ENCODE data around the gene EHF.

The EHF gene

DNA sequence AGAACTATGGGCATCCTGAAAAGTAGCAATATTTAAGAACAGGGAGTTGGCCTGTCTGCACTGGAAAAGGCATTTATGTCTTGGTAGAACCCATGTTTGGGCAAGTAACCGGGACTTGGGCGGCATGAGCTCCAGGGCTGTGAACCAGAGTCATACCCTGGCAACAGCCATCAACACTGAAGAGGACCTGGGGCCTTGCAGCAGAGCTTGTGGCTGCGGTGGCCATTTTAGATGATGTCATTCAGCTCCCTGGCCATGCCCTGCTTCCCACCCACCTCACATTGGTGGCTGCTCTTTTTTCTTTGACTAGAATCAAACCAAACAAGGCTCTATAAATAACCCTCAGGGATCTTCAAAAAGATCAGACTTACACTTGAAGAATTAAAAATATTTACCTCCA, 26.6 kb downstream of the EHF start:
- no peak for DNase-seq

DNA sequence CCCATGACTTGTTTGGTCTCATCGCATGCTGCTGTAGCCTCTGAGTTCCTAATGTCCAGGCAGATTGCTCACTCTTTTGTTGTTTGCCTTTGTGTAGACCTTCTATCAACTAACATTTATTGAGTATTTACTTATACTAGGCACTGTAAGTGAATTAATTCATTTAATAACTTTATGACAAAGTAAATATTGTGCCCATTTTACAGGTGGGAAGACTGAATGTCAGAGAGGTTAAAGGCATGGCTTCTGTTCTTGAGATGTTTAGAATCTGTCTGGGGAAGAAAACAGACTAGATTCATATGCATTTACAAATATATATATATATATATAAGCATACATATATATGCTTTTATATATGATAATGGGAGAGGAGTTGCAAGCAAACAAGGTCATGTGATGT, 27.1 kb downstream of the EHF start:
- DNase-seq, result no peak

DNA sequence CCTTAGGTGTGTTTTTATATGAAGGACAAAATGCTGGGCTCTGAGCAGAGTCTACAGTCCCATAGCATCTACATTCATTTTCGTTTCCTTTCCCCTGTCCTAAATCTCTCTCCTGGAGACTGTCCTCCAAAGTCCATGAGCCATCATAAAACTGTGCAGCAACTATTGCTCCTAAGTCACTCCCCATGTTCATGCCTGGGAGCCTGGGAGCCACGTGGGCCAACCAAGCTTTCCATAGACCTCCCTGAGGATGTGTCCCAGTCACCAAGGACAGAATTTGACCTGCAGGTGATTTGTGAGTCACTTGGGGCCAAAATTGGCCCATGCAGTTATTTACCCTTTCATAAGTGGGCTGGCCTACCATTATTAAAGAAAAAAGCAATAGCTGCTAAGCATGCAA, 28.7 kb downstream of the EHF start:
- DNase-seq, result no peak

DNA sequence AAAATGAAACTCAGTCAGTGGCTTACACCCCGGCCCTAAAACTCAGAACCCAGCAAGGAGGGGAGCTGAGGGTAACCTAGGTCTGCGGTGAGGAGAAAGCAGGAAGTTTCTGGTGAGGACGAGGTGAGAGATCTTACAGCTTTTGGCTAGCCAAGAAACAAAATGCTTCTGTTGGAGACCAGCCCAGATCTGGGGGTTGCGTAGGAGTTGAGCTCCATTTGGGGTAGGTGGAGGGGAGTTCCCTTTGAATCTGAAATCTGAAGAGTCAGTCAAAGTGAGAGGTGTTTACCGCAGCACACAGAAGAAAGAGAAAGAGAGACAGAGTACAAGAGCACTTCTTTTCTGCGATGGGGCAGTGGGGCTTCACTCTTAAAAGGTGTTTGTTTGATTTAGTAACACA, 29.6 kb downstream of the EHF start:
- DNase-seq, result peak; percentile 59

DNA sequence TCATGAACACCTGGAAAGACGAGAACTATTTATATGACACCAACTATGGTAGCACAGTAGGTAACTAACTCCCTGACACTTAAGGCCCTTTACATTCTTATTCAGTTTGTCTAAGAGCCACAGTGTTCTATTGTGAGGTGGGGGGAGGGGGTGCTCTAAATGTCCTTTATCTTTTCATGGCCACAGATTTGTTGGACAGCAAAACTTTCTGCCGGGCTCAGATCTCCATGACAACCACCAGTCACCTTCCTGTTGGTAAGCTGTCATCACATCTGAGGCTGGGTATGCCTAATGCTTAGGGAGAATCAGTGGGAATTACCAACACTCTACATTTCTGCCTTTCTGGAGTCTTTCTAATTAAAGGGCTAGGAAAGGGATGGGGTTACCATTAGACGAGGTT, 30.7 kb downstream of the EHF start:
- no peak for DNase-seq

- no peak for DNase-seq
Measured at GRCh38 chr11:34652191-34652973, 31.5 kb downstream of the EHF start.

DNA sequence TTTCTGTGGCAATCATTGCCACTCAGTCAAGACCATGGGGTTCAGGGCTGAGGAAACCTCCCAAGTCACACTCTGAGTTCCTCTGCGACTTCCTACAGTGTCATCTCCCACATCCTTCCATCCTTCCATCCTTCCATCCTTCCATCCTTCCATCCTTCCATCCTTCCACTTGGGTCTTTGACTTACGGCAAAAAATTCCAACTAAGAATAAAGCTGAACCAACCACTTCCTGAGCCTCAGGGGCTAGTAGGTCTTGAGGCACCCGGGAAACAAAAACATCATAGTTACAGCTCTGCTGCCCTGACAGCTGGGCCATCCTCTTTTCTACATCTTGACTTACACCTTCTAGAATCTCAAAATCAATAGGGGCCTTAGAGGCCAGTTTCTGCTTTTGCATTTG, 32.1 kb downstream of the EHF start:
- DNase-seq, result no peak

GRCh38 chr11:34653851-34654482, 33.1 kb downstream of the EHF start:
- no peak for DNase-seq

GRCh38 chr11:34654483-34655334, 33.8 kb downstream of the EHF start:
- DNase-seq, result no peak

DNA sequence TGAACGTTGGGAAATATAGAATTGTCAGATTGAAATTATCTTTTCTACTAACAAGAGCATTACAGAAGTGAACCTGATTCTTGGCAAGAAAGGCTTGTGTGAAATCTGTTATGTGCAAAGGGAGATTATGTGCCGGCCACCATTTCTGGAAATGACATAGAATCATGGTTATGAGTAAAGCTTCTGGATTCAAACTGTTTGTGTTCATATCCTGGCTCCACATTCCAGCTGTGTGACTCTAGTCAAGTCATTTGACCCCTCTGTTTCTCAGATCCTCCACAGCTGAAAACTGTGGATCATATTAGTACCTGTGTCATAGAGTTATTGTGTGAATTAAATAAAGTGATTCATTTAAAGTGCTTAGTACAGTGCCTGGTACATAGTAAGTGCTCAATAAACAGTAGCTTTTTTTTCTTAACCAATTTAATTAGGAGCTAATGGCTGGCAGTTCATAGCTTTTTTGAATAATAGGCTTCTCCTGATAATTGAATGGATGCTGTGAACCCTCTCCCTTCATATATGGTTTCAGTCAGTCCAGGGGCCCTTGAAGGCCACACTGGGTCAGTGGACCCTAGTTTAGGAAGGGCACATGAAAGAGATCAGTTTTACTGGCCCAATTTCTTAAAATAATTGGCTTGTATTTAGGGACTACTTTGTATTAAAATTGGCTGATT, 34.6 kb downstream of the EHF start:
- DNase-seq, result no peak

DNA sequence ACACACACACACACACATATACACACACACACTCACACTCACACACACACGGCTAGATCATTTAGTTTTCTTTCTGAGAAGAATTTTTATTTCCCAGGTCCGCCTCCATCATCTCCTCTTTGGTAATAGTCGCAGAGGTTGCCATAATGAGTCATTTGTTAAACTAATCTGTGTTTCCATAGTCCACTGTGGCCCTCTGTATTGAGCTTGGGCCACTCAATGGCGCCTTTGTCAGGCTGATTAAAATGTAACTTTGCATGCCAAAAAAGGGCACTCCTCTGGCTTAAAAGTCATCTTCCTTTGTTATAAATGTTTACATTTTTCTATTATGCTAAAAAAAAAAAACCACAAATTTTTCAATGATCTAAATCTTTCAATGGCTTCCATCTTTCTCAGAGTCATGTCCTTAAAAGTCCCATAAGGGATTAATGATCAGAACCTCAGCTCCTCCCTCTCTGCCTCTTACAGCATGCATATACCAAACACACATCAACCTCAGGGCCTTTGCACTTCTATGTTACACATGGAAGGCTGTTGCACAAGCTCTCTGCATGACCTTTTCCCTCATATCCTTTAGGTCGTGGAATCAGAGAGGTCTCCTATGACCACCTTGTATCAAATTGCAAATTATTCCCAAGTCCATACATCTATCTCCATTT, 35.3 kb downstream of the EHF start:
- DNase-seq, result no peak

GRCh38 chr11:34658071-34659015, 37.5 kb downstream of the EHF start:
- DNase-seq, result no peak

DNA sequence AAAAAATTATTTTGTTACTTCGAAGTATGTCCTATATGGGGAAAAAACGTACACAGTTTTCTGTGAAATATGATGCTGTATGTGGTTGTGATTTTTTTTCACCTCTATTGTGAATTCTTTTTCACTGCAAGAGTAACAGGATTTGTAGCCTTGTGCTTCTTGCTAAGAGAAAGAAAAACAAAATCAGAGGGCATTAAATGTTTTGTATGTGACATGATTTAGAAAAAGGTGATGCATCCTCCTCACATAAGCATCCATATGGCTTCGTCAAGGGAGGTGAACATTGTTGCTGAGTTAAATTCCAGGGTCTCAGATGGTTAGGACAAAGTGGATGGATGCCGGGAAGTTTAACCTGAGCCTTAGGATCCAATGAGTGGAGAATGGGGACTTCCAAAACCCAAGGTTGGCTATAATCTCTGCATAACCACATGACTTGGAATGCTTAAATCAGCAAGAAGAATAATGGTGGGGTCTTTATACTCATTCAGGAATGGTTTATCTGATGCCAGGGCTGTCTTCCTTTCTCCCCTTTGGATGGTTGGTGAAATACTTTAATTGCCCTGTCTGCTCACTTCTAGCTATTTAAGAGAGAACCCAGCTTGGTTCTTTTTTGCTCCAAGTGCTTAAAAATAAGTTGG, 38.3 kb downstream of the EHF start:
- DNase-seq, result no peak

DNA sequence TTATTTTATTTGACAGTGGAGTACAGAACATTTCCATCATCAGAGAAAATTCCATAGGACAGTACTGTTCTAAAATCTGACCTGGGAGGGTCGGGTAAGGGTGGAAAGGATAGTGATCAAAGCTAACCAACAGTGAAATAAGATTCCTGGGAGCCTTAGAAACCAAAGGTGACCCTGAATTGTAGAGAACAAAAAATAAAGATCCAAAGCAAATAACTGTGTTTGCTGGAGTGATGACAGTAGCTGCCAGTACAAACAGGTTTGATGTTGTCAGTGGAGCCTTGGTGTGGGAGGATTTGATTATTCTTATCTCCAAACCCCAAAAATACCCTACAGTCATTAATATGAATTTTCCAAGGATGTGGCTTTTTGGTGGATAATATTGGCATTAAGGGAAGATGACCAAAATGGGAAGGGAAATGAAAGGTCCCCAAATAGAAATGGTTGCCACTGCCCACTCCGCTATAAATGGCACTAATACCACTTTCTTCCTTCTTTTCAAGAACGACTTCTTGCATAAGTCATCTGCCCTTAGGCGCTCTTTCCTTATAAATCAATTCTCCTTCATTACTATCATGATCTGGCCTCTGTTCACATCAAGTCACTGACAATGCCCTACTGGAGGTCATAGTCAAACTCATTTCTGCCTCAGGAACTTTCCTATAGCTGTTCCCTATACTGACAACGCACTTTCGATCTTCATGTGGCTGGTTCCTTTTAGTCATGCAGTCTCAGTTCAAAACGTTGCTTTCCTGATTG, 44.4 kb downstream of the EHF start:
- no peak for DNase-seq

DNA sequence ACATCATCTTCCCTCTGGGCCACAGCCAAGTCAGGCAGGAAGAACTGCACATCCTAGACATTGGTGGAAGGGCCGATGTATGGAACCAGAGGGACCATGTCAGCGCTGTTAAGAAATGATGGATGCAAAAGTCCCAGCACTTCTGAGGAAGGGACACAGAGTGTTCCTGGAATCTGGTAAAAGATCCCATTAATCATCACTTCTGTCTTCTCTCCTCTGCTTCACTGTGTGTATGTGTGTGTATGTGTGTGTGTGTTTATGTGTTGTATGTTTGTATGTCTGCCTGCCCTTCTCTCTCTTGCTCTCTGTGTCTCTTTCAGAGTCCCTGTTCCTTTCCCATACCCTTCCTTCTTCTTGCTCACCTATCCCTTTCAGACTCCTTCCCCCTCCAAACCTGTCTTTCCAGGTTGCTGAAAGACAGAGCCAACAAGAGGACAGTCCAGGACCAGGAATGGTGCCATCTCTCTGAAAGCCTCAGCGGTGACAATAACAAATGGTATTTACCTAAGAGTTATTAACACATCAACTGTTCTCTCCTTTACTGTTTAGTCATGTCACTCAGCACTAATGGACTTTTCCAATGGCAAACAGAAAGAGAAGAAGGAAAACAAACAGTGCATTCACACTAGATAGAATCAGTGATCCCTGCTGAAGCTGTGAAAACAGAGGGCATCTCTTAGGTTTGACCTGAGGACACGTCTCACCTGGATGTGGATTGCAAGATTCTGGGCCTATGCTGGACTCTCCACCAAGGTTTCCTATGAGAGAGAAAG, 47.1 kb downstream of the EHF start:
- DNase-seq, result no peak

- DNase-seq, result no peak
Measured at GRCh38 chr11:34668583-34669053, 47.7 kb downstream of the EHF start.

DNA sequence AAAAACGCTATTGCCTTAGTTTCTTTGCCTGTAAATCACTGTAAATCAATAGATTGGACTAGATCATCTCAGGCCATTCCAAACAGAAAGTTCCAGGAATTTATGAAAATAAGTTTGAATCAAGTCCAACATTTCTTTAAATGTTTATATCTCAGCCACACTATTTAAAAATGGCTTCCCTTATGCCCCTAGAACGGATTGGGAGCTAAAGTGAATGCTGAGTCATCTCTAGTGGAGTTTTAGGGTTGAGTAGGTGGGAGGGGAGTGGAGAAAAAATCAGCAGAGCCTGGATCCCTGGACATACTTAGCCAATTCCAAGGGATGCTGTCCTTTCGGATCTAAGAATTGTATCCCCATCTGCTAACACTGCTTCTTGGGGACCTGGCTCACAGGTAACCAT, 48.6 kb downstream of the EHF start:
- no peak for DNase-seq

DNA sequence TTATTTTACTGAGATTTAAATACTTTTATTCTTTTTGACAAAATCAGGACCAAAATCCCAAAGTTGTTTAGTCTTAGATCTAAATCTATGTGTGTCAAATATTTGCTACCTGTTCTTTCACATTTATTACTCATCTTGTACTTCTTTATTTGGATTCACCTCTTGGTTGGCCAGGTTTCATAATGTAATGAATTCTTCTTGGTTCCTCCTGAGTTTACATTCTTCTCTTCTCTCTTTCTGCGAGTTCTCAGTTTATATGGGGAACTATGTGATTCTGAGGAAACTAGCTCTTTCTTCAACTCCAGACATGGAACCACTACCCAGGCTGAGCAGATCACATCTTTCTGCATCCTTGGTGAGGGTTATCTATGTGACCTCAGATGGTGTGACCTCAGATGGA, 50.2 kb downstream of the EHF start:
- no peak for DNase-seq

- DNase-seq, result no peak
Measured at GRCh38 chr11:34671946-34672345, 51.1 kb downstream of the EHF start.

Data from activated T-cell treated with anti-CD3 and anti-CD28 coated beads, Interleukin-2, amount 50 U/mL, for 1 hour (primary cell).